ENCODE measurements around the gene EIF5A2. TPM values are rescaled to one million over a fixed set of nuclear protein-coding genes. Genes with fewer than 3 reads are reported as not detected.
A peak's percentile ranks its signal among the peaks of the same experiment; 100 is the strongest.
"Not testable (repeated sequence)": the region's sequence is repeated elsewhere in the genome, so short reads cannot be mapped to it uniquely, and the experiment has no call there.

The EIF5A2 gene
- 9.5 TPM for total RNA-seq
- 10.1 TPM for polyA plus RNA-seq

- Histone ChIP-seq H3K36me3 (ENCODE audit: insufficient read depth) (no peaks in the 10 kb centered on the region), H3K4me1 (ENCODE audit: insufficient read depth) (no peaks in the 10 kb centered on the region), H3K4me3 (ENCODE audit: low read depth, low read length) (peak within 1 kb of the TSS; percentile 71), H3K27ac (ENCODE audit: low read depth) (peak within 1 kb of the TSS; percentile 60)
- DNase-seq (ENCODE audit: extremely low spot score) = peak; percentile 84
- 11% methylated on average over 73 of the region's 73 CpGs for WGBS
Measured at GRCh38 chr3:170908235-170909116, at the start of gene EIF5A2. TSS of gene EIF5A2 (minus strand) at chr3:170908637. CDS start at chr3:170907806, 831 bp downstream.

GRCh38 chr3:170956647-170957046, 48.2 kb upstream of the EIF5A2 start:
- DNase-seq (ENCODE audit: extremely low spot score) = no peak
- H3K27ac ChIP-seq (ENCODE audit: low read depth) = no peak overlapping the region
- no peaks in the 10 kb centered on the region for H3K36me3 ChIP-seq (ENCODE audit: insufficient read depth)
- H3K4me1 ChIP-seq (ENCODE audit: insufficient read depth) = no peaks in the 10 kb centered on the region
- no peak overlapping the region for H3K4me3 ChIP-seq (ENCODE audit: low read depth, low read length)

- WGBS = 77% methylated on average over 12 of the region's 12 CpGs
- DNase-seq (ENCODE audit: extremely low spot score) = no peak
Measured at GRCh38 chr3:170953736-170954135, 45.3 kb upstream of the EIF5A2 start.

GRCh38 chr3:170953229-170953628, 44.8 kb upstream of the EIF5A2 start:
- DNase-seq (ENCODE audit: extremely low spot score) = no peak
- H3K4me3 ChIP-seq (ENCODE audit: low read depth, low read length) = no peak overlapping the region
- no peak overlapping the region for H3K27ac ChIP-seq (ENCODE audit: low read depth)
- 86% methylated on average over 13 of the region's 13 CpGs for WGBS
- no peaks in the 10 kb centered on the region for H3K36me3 ChIP-seq (ENCODE audit: insufficient read depth)
- H3K4me1 ChIP-seq (ENCODE audit: insufficient read depth) = no peaks in the 10 kb centered on the region

More at GRCh38 chr3:170953736-170954135, 45.3 kb upstream of the EIF5A2 start:
- Histone ChIP-seq H3K4me3 (ENCODE audit: low read depth, low read length) (no peak overlapping the region), H3K4me1 (ENCODE audit: insufficient read depth) (no peaks in the 10 kb centered on the region), H3K27ac (ENCODE audit: low read depth) (no peak overlapping the region), H3K36me3 (ENCODE audit: insufficient read depth) (no peaks in the 10 kb centered on the region)

GRCh38 chr3:170949211-170949610, 40.8 kb upstream of the EIF5A2 start:
- Histone ChIP-seq H3K27ac (ENCODE audit: low read depth) (no peak overlapping the region), H3K36me3 (ENCODE audit: insufficient read depth) (no peaks in the 10 kb centered on the region), H3K4me3 (ENCODE audit: low read depth, low read length) (no peak overlapping the region), H3K4me1 (ENCODE audit: insufficient read depth) (no peaks in the 10 kb centered on the region)
- 67% methylated on average over 2 of the region's 2 CpGs for WGBS
- no peak for DNase-seq (ENCODE audit: extremely low spot score)

- Histone ChIP-seq H3K27ac (ENCODE audit: low read depth) (no peak overlapping the region), H3K4me3 (ENCODE audit: low read depth, low read length) (no peak overlapping the region), H3K4me1 (ENCODE audit: insufficient read depth) (no peaks in the 10 kb centered on the region), H3K36me3 (ENCODE audit: insufficient read depth) (no peaks in the 10 kb centered on the region)
- WGBS = 96% methylated on average over 25 of the region's 25 CpGs
- DNase-seq (ENCODE audit: extremely low spot score) = no peak
Measured at GRCh38 chr3:170947018-170947769, 38.8 kb upstream of the EIF5A2 start.

GRCh38 chr3:170942011-170942410, 33.6 kb upstream of the EIF5A2 start:
- Histone ChIP-seq H3K27ac (ENCODE audit: low read depth) (no peak overlapping the region), H3K4me1 (ENCODE audit: insufficient read depth) (no peaks in the 10 kb centered on the region), H3K36me3 (ENCODE audit: insufficient read depth) (no peaks in the 10 kb centered on the region), H3K4me3 (ENCODE audit: low read depth, low read length) (no peak overlapping the region)
- DNase-seq (ENCODE audit: extremely low spot score) = no peak

GRCh38 chr3:170941551-170941950, 33.1 kb upstream of the EIF5A2 start:
- Histone ChIP-seq H3K4me1 (ENCODE audit: insufficient read depth) (no peaks in the 10 kb centered on the region), H3K36me3 (ENCODE audit: insufficient read depth) (no peaks in the 10 kb centered on the region), H3K27ac (ENCODE audit: low read depth) (no peak overlapping the region), H3K4me3 (ENCODE audit: low read depth, low read length) (no peak overlapping the region)
- WGBS = 72% methylated on average over 1 of the region's 1 CpG
- DNase-seq (ENCODE audit: extremely low spot score) = no peak

- whole genome bisulfite sequencing = 88% methylated on average over 4 of the region's 4 CpGs
- H3K27ac ChIP-seq (ENCODE audit: low read depth); DNase-seq (ENCODE audit: extremely low spot score); H3K4me3 ChIP-seq (ENCODE audit: low read depth, low read length); H3K4me1 ChIP-seq (ENCODE audit: insufficient read depth); H3K36me3 ChIP-seq (ENCODE audit: insufficient read depth): not testable (repeated sequence)
Measured at GRCh38 chr3:170933039-170933438, 24.6 kb upstream of the EIF5A2 start.

- DNase-seq (ENCODE audit: extremely low spot score); H3K36me3 ChIP-seq (ENCODE audit: insufficient read depth): not testable (repeated sequence)
Measured at GRCh38 chr3:170923553-170923952, 15.1 kb upstream of the EIF5A2 start.

GRCh38 chr3:170918715-170919114, 10.3 kb upstream of the EIF5A2 start:
- Histone ChIP-seq H3K27ac (ENCODE audit: low read depth) (no peak overlapping the region), H3K36me3 (ENCODE audit: insufficient read depth) (no peaks in the 10 kb centered on the region), H3K4me1 (ENCODE audit: insufficient read depth) (no peaks in the 10 kb centered on the region), H3K4me3 (ENCODE audit: low read depth, low read length) (no peak overlapping the region)
- WGBS = 71% methylated on average over 4 of the region's 4 CpGs
- no peak for DNase-seq (ENCODE audit: extremely low spot score)

More at GRCh38 chr3:170923553-170923952, 15.1 kb upstream of the EIF5A2 start:
- not testable (repeated sequence) for H3K27ac ChIP-seq (ENCODE audit: low read depth); H3K4me3 ChIP-seq (ENCODE audit: low read depth, low read length); H3K4me1 ChIP-seq (ENCODE audit: insufficient read depth)
- WGBS = 96% methylated on average over 27 of the region's 27 CpGs

- H3K4me3 ChIP-seq (ENCODE audit: low read depth, low read length) = no peak overlapping the region
- no peak for DNase-seq (ENCODE audit: extremely low spot score)
- 29% methylated on average over 1 of the region's 1 CpG for WGBS
- H3K36me3 ChIP-seq (ENCODE audit: insufficient read depth) = no peaks in the 10 kb centered on the region
- no peaks in the 10 kb centered on the region for H3K4me1 ChIP-seq (ENCODE audit: insufficient read depth)
- no peak overlapping the region for H3K27ac ChIP-seq (ENCODE audit: low read depth)
Measured at GRCh38 chr3:170914690-170915089, 6.3 kb upstream of the EIF5A2 start.

- 87% methylated on average over 5 of the region's 5 CpGs for WGBS
- no peaks in the 10 kb centered on the region for H3K4me1 ChIP-seq (ENCODE audit: insufficient read depth)
Measured at GRCh38 chr3:170914212-170914611, 5.8 kb upstream of the EIF5A2 start.

GRCh38 chr3:170911051-170911450, 2.6 kb upstream of the EIF5A2 start:
- no peaks in the 10 kb centered on the region for H3K36me3 ChIP-seq (ENCODE audit: insufficient read depth)
- DNase-seq (ENCODE audit: extremely low spot score) = no peak
- no peak overlapping the region for H3K27ac ChIP-seq (ENCODE audit: low read depth)
- 97% methylated on average over 3 of the region's 3 CpGs for WGBS
- no peak overlapping the region for H3K4me3 ChIP-seq (ENCODE audit: low read depth, low read length)
- no peaks in the 10 kb centered on the region for H3K4me1 ChIP-seq (ENCODE audit: insufficient read depth)

More at GRCh38 chr3:170914212-170914611, 5.8 kb upstream of the EIF5A2 start:
- H3K27ac ChIP-seq (ENCODE audit: low read depth) = no peak overlapping the region
- H3K36me3 ChIP-seq (ENCODE audit: insufficient read depth) = no peaks in the 10 kb centered on the region
- DNase-seq (ENCODE audit: extremely low spot score) = no peak
- H3K4me3 ChIP-seq (ENCODE audit: low read depth, low read length) = no peak overlapping the region
